ENCODE measurements around the gene TNNI2. TPM values are rescaled to one million over a fixed set of nuclear protein-coding genes. Genes with fewer than 3 reads are reported as not detected.

Gene TNNI2
- total RNA-seq, 4 donors from 2014 or later = not detected

DNA sequence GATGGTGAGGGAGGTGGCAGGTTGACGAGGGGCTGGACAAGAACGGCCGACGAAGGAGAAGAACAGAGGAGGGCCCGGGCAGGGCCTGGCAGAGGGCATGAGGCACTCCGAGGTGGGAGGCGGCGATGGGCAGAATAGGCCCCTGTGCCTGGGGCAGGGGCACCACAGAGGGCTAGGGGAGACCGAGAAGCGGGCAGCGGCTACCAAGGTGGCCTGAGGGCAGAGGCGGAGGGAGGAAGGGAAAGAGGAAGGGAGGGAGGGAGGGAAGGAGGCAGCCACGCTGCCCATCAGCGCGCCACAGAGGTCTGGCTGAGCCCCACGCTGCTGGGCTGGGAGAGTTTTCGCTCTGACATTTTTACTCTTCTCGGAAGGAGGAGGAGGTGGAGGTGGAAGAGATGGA is 25.4 kb downstream of the TNNI2 start:
- Histone ChIP-seq H3K27me3 (no peaks in the 10 kb centered on the region), H3K36me3 (no peaks in the 10 kb centered on the region), H3K4me1 (peaks cover 0 to 67% (median 44%) of the 10 kb centered on the region in 4 donors), H3K27ac (peak overlapping the region; percentile 67 to 91 (median 84)), H3K9me3 (no peaks in the 10 kb centered on the region), H3K4me3 (peak overlapping the region; percentile 9 to 35 (median 22))
- 15 to 16% methylated on average over 18 of the region's 18 CpGs for WGBS, 2 donors
- TF ChIP-seq EP300 (IDR thresholded peaks at IDR 0.05) (no peak), CTCF (IDR thresholded peaks at IDR 0.05) (no peak), POLR2A (IDR thresholded peaks at IDR 0.05) (no peak)
- no peak for DNase-seq (ENCODE audit: low spot score in 2 of 2)

- Histone ChIP-seq H3K27ac (peak overlapping the region; percentile 67 to 91 (median 84)), H3K4me3 (peak overlapping the region in 1 of 4 donors; percentile 35), H3K9me3 (no peaks in the 10 kb centered on the region), H3K27me3 (no peaks in the 10 kb centered on the region), H3K4me1 (peaks cover 0 to 75% (median 46%) of the 10 kb centered on the region in 4 donors), H3K36me3 (no peaks in the 10 kb centered on the region)
- DNase-seq (ENCODE audit: low spot score in 2 of 2) = no peak
- no peak for TF ChIP-seq POLR2A (IDR thresholded peaks at IDR 0.05)
- no peak for TF ChIP-seq EP300 (IDR thresholded peaks at IDR 0.05)
- no peak for TF ChIP-seq CTCF (IDR thresholded peaks at IDR 0.05)
- 65 to 67% methylated on average over 29 to 30 of the region's 30 CpGs for WGBS, 2 donors
Observed at GRCh38 chr11:1864831-1865665, 26.3 kb downstream of the TNNI2 start.

- H3K27me3 ChIP-seq = peaks cover 0 to 11% of the 10 kb centered on the region in 2 donors
- TF ChIP-seq POLR2A (IDR thresholded peaks at IDR 0.05) (no peak), CTCF (IDR thresholded peaks at IDR 0.05) (no peak), EP300 (IDR thresholded peaks at IDR 0.05) (no peak)
- DNase-seq (ENCODE audit: low spot score in 2 of 2) = no peak
- whole genome bisulfite sequencing, 2 donors = 86 to 100% methylated on average over 4 to 8 of the region's 8 CpGs
- no peak overlapping the region for H3K4me3 ChIP-seq
- H3K36me3 ChIP-seq = no peaks in the 10 kb centered on the region
- peaks cover 0 to 87% (median 53%) of the 10 kb centered on the region in 4 donors for H3K4me1 ChIP-seq
- peak overlapping the region in 1 of 4 donors; percentile 0 for H3K27ac ChIP-seq
- H3K9me3 ChIP-seq = no peaks in the 10 kb centered on the region
Observed at GRCh38 chr11:1866226-1866625, 27.4 kb downstream of the TNNI2 start.

GRCh38 chr11:1866776-1867175 is 28.0 kb downstream of the TNNI2 start:
- peaks cover 0 to 13% of the 10 kb centered on the region in 2 donors for H3K27me3 ChIP-seq
- no peaks in the 10 kb centered on the region for H3K36me3 ChIP-seq
- 78 to 85% methylated on average over 10 to 12 of the region's 15 CpGs for WGBS, 2 donors
- peaks cover 0 to 87% (median 53%) of the 10 kb centered on the region in 4 donors for H3K4me1 ChIP-seq
- no peak for DNase-seq (ENCODE audit: low spot score in 2 of 2)
- no peak overlapping the region for H3K4me3 ChIP-seq
- TF ChIP-seq POLR2A (IDR thresholded peaks at IDR 0.05) = no peak
- no peak for TF ChIP-seq CTCF (IDR thresholded peaks at IDR 0.05)
- TF ChIP-seq EP300 (IDR thresholded peaks at IDR 0.05) = no peak
- no peaks in the 10 kb centered on the region for H3K9me3 ChIP-seq
- peak overlapping the region in 1 of 4 donors; percentile 0 for H3K27ac ChIP-seq

DNA sequence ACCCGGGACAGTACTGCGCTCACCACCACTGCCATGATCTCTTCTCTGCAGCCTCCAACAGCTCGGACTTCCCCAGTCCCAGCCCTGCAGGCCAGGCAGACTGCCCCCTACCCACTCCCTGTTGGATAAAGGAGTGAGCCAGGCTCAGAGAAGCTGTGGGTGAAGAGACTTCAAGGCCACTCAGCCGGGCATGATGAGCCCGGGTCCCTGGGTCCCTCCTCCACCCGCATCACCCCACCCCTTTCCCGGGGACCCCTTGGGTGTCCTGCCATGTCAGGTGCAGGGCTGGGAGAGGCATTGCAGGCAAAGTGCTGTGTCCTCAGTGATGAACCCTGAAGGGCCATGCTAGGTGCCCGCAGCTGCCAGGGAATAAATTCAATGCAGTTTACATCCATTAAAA is 28.6 kb downstream of the TNNI2 start:
- Histone ChIP-seq H3K4me1 (peaks cover 0 to 88% (median 53%) of the 10 kb centered on the region in 4 donors), H3K27ac (no peak overlapping the region), H3K36me3 (no peaks in the 10 kb centered on the region), H3K27me3 (peaks cover 0 to 13% of the 10 kb centered on the region in 2 donors), H3K9me3 (no peaks in the 10 kb centered on the region), H3K4me3 (no peak overlapping the region)
- WGBS, 2 donors = 68 to 78% methylated on average over 6 to 8 of the region's 8 CpGs
- no peak for TF ChIP-seq POLR2A (IDR thresholded peaks at IDR 0.05)
- TF ChIP-seq CTCF (IDR thresholded peaks at IDR 0.05) = no peak
- TF ChIP-seq EP300 (IDR thresholded peaks at IDR 0.05) = no peak
- DNase-seq (ENCODE audit: low spot score in 2 of 2) = no peak
